A673 (cell line): ENCODE measurements around the gene RHOT1. TPM values are rescaled to one million over a fixed set of nuclear protein-coding genes. Genes with fewer than 3 reads are reported as not detected.

Experiments
- BruUV-seq: library from RNA; stranded (reverse); fragments of 400-500 nt; replicated peaks from 2 replicates; lab custom pipeline; 2021; lab: Mats Ljungman, UMichigan
- CTCF ChIA-PET: fragments of 300-600 bp; sonication (Branson Sonifier 250); formaldehyde crosslinking; loops from one replicate; lab custom pipeline; 2022; ENCODE audit warnings: antibody characterized with exemption; lab: Charles Lee
- POLR2A ChIA-PET: fragments of 300-600 bp; sonication (Branson Sonifier 250); formaldehyde crosslinking; loops from one replicate; lab custom pipeline; 2022; ENCODE audit warnings: antibody characterized with exemption; ENCODE audit not compliant: low non-redundant PET; lab: Charles Lee
- DNase-seq: peaks from one replicate; pipeline ENCODE4 v3.0.0-alpha.2; 2015; ENCODE audit warnings: low spot score
- H3K27ac ChIP-seq: fragments of 200-600 bp; sonication (generic); 2 replicates; pipeline ENCODE4 v1.5.1; 2016; ENCODE audit warnings: mixed run types, low read depth, mild to moderate bottlenecking, mixed read lengths, antibody characterized with exemption, low read length; ENCODE audit not compliant: poor library complexity, severe bottlenecking
- H3K27me3 ChIP-seq: fragments of 200-600 bp; sonication (generic); replicated peaks from 2 replicates; pipeline ENCODE4 v1.6.1; 2017; ENCODE audit warnings: mixed run types, low read depth, mild to moderate bottlenecking, mixed read lengths, antibody characterized with exemption, low read length; ENCODE audit not compliant: insufficient read depth, poor library complexity
- H3K36me3 ChIP-seq: fragments of 200-600 bp; sonication (generic); 2 replicates; pipeline ENCODE4 v1.6.1; 2016; ENCODE audit warnings: mixed run types, mild to moderate bottlenecking, mixed read lengths, antibody characterized with exemption, low read length; ENCODE audit not compliant: insufficient read depth, poor library complexity, severe bottlenecking
- H3K4me1 ChIP-seq: fragments of 200-600 bp; sonication (generic); 2 replicates; pipeline ENCODE4 v1.6.1; 2017; ENCODE audit warnings: mixed run types, mild to moderate bottlenecking, mixed read lengths, antibody characterized with exemption, low read length; ENCODE audit not compliant: insufficient read depth, poor library complexity, severe bottlenecking
- H3K4me3 ChIP-seq: fragments of 200-600 bp; sonication (generic); 2 replicates; pipeline ENCODE4 v1.5.1; 2016; ENCODE audit warnings: low read depth, mixed run types, mild to moderate bottlenecking, mixed read lengths, low read length; ENCODE audit not compliant: poor library complexity, severe bottlenecking
- H3K9me3 ChIP-seq: fragments of 200-600 bp; sonication (generic); 2 replicates; pipeline ENCODE4 v1.6.1; 2016; ENCODE audit warnings: mixed run types, low read depth, mild to moderate bottlenecking, mixed read lengths, antibody characterized with exemption, low read length; ENCODE audit not compliant: poor library complexity, severe bottlenecking
- CTCF ChIP-seq: fragments of 300-800, 200-600 bp; sonication (generic); conservative IDR thresholded peaks from 2 replicates; pipeline ENCODE4 v1.5.1; 2017; ENCODE audit warnings: low read depth, mild to moderate bottlenecking, antibody characterized with exemption, low read length, moderate library complexity, mixed read lengths
- EZH2 ChIP-seq: fragments of 200-600 bp; sonication (generic); IDR thresholded peaks from 2 replicates; pipeline ENCODE4 v1.6.1; 2017; ENCODE audit warnings: borderline replicate concordance, low read depth, mild to moderate bottlenecking, mixed read lengths, antibody characterized with exemption, low read length; ENCODE audit not compliant: poor library complexity, severe bottlenecking
- intact Hi-C: fragments of 100-400 bp; cut with micrococcal nuclease; formaldehyde crosslinking; loops from one replicate; pipeline ENCODE4 v1.10.0; 2022; ENCODE audit not compliant: unreplicated experiment
- total RNA-seq: library from RNA; stranded (reverse); gene quantifications from 2 replicates; pipeline ENCODE4 v1.2.3, GENCODE V29; 2021

The RHOT1 gene
- total RNA-seq, 1 experiment from 2014 or later, result 18.0 TPM

DNA sequence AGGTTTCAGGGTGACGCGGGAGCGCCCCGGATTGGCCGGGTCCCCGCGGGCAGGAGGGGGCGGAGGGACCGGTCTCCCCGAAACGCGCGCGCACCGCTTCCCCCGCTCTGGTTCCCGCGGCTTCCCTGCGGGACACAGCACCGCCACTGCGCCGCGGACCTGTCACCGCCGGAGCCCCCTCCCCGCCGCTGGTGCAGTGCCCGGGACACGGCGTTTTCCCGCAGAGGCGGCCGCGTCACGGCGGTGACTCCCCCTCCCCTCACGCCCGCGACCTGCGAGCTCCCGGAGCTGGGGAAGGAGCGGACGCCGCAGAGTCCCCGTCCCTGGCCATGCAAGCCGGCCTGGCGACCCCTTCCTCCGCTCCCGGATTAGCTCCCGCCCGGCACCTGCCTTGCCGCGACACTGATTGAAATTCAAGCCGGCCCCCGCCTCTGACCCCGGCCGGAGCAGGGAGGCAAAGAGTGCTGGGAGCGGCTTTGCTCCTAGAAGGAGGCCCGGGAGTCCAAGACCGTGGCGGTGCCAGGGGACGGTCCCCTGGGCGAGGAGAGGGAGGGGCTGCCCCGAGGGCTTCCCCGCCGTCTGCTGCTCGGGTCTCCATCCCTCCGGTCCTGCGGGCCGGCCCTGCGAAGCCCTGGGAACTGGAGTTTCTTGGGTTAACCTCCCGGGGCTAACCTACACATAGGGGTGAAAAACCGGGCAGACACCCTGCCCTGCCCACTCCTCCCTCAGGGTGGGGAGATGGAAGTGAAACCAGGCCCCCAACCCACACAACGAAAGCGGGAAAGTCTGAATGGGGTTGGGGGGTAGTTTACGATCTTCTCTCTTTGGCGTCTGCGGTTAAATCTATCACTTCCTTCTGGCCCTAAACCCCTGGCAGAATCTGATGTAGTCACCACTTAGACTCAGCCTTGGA is 124.3 kb downstream of the RHOT1 start:
- CTCF ChIA-PET, result interaction anchor here (0.5 kb wide), 1 partner anchor 108 kb away, joined by 11 read pairs; no protein-coding TSS in a partner anchor
- no peaks in the 10 kb centered on the region for H3K4me1 ChIP-seq
- H3K27ac ChIP-seq, result no peak overlapping the region
- TF ChIP-seq EZH2 (no peak), CTCF (no peak)
- DNase-seq, result no peak
- no peaks in the 10 kb centered on the region for H3K36me3 ChIP-seq
- BruUV-seq, result no TSS peak
- peaks cover 10% of the 10 kb centered on the region for H3K27me3 ChIP-seq
- peak overlapping the region; percentile 43 for H3K4me3 ChIP-seq
- no peaks in the 10 kb centered on the region for H3K9me3 ChIP-seq
- POLR2A ChIA-PET, result no interaction called here
- intact Hi-C loops, result no loop called here

GRCh38 chr17:32267690-32268205 is 125.4 kb downstream of the RHOT1 start:
- no peak for DNase-seq
- intact Hi-C loops, result no loop called here
- H3K27me3 ChIP-seq, result peaks cover 10% of the 10 kb centered on the region
- H3K9me3 ChIP-seq, result no peaks in the 10 kb centered on the region
- no peaks in the 10 kb centered on the region for H3K4me1 ChIP-seq
- TF ChIP-seq EZH2, result no peak
- no peak for TF ChIP-seq CTCF
- H3K36me3 ChIP-seq, result no peaks in the 10 kb centered on the region
- no TSS peak for BruUV-seq
- no peak overlapping the region for H3K4me3 ChIP-seq
- ChIA-PET CTCF (no interaction called here), POLR2A (no interaction called here)
- H3K27ac ChIP-seq, result no peak overlapping the region

DNA sequence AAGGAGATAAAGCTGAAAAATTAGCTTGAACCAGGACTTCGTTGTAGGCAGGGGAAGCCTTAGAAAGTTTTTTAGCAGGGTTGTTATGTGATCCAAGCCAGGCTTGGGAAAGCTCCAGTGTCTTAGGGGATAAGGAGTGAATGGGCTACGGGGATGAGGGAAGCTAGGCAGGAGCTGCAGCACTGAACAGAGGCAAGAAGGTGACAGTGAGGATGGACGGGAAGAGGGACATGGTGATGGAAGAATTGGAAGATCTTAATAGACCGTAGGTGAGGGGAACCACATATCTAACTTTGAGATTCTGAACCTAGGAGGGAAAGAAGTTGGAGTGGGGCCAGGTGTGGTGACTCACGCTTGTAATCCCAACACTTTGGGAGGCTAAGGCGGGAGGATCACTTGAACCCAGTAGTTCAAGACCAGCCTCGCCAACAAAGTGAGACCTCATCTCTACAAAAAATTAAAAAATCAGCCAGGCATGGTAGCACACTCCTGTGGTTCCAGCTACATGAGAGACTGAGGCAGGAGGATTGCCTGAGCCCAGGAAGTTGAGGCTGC is 126.5 kb downstream of the RHOT1 start:
- CTCF ChIA-PET, result no interaction called here
- no peak for DNase-seq
- no peak overlapping the region for H3K4me3 ChIP-seq
- no peaks in the 10 kb centered on the region for H3K36me3 ChIP-seq
- intact Hi-C loops, result no loop called here
- H3K4me1 ChIP-seq, result no peaks in the 10 kb centered on the region
- peaks cover 10% of the 10 kb centered on the region for H3K27me3 ChIP-seq
- no peak overlapping the region for H3K27ac ChIP-seq
- no peaks in the 10 kb centered on the region for H3K9me3 ChIP-seq
- POLR2A ChIA-PET, result no interaction called here
- BruUV-seq, result no TSS peak
- TF ChIP-seq EZH2 (no peak), CTCF (no peak)
